ENCODE measurements around the gene BHLHA15.
A peak's percentile ranks its signal among the peaks of the same experiment; 100 is the strongest.

The BHLHA15 gene

DNA sequence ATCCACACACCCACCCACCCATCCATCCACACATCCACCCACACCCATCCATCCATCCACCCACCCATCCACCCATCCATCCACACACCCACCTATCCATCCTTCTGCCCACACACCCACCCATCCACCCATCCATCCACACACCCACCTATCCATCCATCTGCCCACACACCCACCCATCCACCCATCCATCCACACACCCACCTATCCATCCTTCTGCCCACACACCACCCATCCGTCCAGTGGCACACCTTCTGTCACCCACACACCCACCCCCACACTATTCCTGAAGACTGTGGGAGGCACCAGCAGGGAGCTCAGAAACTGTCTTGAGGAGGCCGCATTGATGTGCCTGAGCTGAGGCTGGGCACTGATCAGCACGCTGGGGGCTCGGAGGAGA is 31.7 kb downstream of the BHLHA15 start:
- DNase-seq, result no peak

DNA sequence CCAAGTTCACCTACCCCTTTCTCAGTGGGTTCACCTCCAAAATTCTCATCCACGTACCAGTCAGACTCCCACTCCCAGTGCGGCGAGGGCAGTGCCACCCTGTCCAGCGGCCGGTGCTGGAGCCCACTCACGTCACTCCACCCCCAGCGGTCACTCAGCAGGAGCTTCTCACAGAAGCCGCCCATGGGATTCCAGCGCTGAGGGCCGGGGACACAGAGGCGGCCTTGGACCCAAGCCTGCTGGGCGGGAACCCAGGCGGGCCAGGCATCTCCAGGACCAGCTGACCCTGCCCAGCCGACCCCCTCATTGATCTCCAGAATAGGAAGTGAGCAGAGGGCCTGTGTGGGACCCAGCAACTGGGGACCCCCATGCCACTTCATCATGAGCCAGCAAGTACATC is 33.6 kb downstream of the BHLHA15 start:
- TF ChIP-seq POLR2A (IDR thresholded peaks at IDR 0.05; ENCODE audit: low read length), result no peak
- TF ChIP-seq GATA1 (IDR thresholded peaks at IDR 0.05; ENCODE audit: low read depth, low read length), result no peak
- no peak for DNase-seq

More for the DNA sequence above, 31.7 kb downstream of the BHLHA15 start:
- TF ChIP-seq POLR2A (IDR thresholded peaks at IDR 0.05; ENCODE audit: low read length) (no peak), GATA1 (IDR thresholded peaks at IDR 0.05; ENCODE audit: low read depth, low read length) (no peak)

GRCh38 chr7:98248156-98248555 is 36.9 kb downstream of the BHLHA15 start:
- DNase-seq, result no peak

GRCh38 chr7:98249106-98249505 is 37.9 kb downstream of the BHLHA15 start:
- TF ChIP-seq POLR2A (IDR thresholded peaks at IDR 0.05; ENCODE audit: low read length) (no peak), GATA1 (IDR thresholded peaks at IDR 0.05; ENCODE audit: low read depth, low read length) (no peak)
- no peak for DNase-seq

More at GRCh38 chr7:98248156-98248555, 36.9 kb downstream of the BHLHA15 start:
- TF ChIP-seq GATA1 (IDR thresholded peaks at IDR 0.05; ENCODE audit: low read depth, low read length), result no peak
- TF ChIP-seq POLR2A (IDR thresholded peaks at IDR 0.05; ENCODE audit: low read length), result no peak

DNA sequence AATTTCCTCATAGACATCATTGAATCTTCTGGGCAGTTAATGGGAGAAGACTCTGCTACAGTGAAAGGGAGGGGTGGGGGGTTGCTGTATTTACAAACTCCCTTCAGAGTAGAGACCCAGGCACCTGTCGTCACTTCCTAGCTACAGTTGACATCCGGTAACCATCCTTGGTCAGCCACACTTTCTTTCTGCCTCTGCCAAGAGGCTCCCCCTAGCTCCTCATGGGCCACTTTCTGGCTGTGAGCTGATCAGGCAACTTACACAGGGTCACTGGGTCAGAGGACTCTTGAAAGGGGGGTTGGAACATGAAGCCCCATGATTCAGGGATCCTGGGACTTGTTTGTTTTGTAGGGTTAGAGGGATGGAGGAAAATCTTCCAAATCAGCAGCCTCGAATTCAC is 39.5 kb downstream of the BHLHA15 start:
- TF ChIP-seq POLR2A (IDR thresholded peaks at IDR 0.05; ENCODE audit: low read length) (no peak), GATA1 (IDR thresholded peaks at IDR 0.05; ENCODE audit: low read depth, low read length) (no peak)
- peak; percentile 16 to 34 for DNase-seq

GRCh38 chr7:98251231-98251600 is 40.0 kb downstream of the BHLHA15 start:
- no peak for DNase-seq
- no peak for TF ChIP-seq GATA1 (IDR thresholded peaks at IDR 0.05; ENCODE audit: low read depth, low read length)
- TF ChIP-seq POLR2A (IDR thresholded peaks at IDR 0.05; ENCODE audit: low read length), result no peak

DNA sequence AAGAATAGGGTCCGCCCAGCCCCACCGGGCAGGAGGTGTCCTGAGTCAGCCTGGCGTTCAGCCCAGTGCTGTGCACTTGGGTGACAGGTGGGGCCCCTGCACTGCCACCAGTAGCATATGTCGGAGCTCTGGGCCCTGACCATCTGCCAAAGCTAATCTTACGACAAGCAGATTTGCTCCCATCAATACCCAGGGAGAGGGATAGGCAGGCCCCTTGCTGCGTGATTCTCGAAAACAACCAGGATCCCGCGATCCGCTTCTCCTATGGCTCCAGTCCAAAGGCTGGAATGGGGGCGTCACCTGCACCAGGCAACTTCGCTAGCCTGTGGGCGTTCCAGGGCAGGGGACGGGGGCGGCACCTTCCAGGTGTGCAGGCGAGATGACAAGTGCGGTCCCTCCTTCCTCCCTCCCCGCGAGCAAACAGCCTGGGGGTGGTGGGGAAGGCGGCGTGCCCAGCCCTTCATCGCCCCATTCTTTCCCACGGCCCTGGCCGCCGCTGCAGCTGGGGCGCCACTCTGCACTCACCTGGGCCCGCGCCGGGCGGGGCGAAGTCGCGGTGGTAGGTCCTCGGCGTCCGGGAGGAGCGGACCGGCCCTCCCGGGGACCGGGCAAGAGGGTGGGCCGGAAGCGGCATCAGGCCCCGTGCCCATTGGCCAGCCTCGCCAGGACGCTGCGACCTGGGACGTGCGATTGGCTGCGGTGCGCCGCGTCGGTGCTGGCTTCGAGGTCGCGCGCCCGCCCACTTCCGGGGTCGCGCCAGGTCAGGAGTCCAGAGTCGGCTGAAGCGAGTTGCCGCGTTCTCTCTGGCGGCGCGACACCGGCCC is 40.6 kb downstream of the BHLHA15 start, which contains the start of gene TECPR1:
TSS of gene TECPR1 (minus strand) at position 632 of the 824 bp plus-strand sequence. CDS start 6,086 bp downstream, outside the sequence.
- TF ChIP-seq POLR2A (IDR thresholded peaks at IDR 0.05; ENCODE audit: low read length) (peak; percentile 60), GATA1 (IDR thresholded peaks at IDR 0.05; ENCODE audit: low read depth, low read length) (no peak)
- DNase-seq, result peak; percentile 95 to 97

DNA sequence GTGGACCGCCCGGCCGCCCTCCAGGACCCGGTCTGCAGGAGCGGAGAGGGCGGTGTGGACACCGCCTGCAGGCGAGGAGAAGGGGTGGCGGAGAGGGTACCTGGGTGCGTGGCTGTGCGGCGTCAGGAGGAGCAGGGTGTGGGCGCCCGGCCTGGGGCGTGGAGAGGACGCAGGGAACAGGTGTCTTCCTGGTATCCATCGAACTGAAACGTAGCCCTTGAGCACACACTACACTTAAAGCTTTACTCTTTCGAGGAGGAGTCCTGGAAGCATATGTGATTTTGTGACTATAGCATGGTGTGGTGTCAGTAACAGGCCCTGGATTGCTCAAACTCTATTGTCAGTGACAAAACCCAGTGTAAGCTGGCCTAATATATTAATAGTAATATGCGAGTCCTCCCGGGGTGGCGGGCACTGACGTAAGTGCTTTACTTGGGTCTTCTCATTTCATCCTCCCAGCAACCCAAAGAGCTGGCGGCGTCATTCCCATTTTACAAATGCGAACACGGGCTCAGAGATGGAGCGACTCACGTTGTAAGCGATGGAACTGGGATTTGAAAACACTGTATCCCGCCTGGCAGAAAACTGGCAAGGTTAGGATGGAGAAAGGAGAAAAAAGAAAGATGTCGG is 41.3 kb downstream of the BHLHA15 start:
- no peak for TF ChIP-seq GATA1 (IDR thresholded peaks at IDR 0.05; ENCODE audit: low read depth, low read length)
- TF ChIP-seq POLR2A (IDR thresholded peaks at IDR 0.05; ENCODE audit: low read length), result no peak
- DNase-seq, result no peak

- no peak for DNase-seq
- TF ChIP-seq POLR2A (IDR thresholded peaks at IDR 0.05; ENCODE audit: low read length), result no peak
- TF ChIP-seq GATA1 (IDR thresholded peaks at IDR 0.05; ENCODE audit: low read depth, low read length), result no peak
Measured at GRCh38 chr7:98254516-98254915, 43.3 kb downstream of the BHLHA15 start.

- DNase-seq, result peak; percentile 51 to 58
- no peak for TF ChIP-seq GATA1 (IDR thresholded peaks at IDR 0.05; ENCODE audit: low read depth, low read length)
Measured at GRCh38 chr7:98254951-98255610, 43.8 kb downstream of the BHLHA15 start.

- TF ChIP-seq GATA1 (IDR thresholded peaks at IDR 0.05; ENCODE audit: low read depth, low read length) (no peak), POLR2A (IDR thresholded peaks at IDR 0.05; ENCODE audit: low read length) (no peak)
- DNase-seq, result no peak
Measured at GRCh38 chr7:98256431-98256830, 45.2 kb downstream of the BHLHA15 start.

GRCh38 chr7:98257701-98258100 is 46.5 kb downstream of the BHLHA15 start:
- DNase-seq, result no peak
- TF ChIP-seq GATA1 (IDR thresholded peaks at IDR 0.05; ENCODE audit: low read depth, low read length), result no peak
- no peak for TF ChIP-seq POLR2A (IDR thresholded peaks at IDR 0.05; ENCODE audit: low read length)
